GM18508 (cell line): ENCODE data around the gene LIN37.

Source experiments
- ATAC-seq: cut with Tn5 transposase; IDR thresholded peaks from one replicate; pipeline ENCODE4 v1.9.1; 2021; ENCODE audit warnings: moderate number of reproducible peaks; ENCODE audit not compliant: insufficient read depth, unreplicated experiment

LIN37 gene

GRCh38 chr19:35750167-35750566 is 1.8 kb downstream of the LIN37 start:
- no peak for ATAC-seq

- ATAC-seq: no peak
Measured at GRCh38 chr19:35751839-35752745, 3.7 kb downstream of the LIN37 start.

- ATAC-seq: no peak
Measured at GRCh38 chr19:35752746-35753350, 4.5 kb downstream of the LIN37 start.

GRCh38 chr19:35753634-35754369 is 5.4 kb downstream of the LIN37 start:
- no peak for ATAC-seq

- ATAC-seq: no peak
Measured at GRCh38 chr19:35754370-35755130, 6.2 kb downstream of the LIN37 start.

- no peak for ATAC-seq
Measured at GRCh38 chr19:35755131-35755549, 6.8 kb downstream of the LIN37 start.

- ATAC-seq: no peak
Measured at GRCh38 chr19:35755550-35756376, 7.4 kb downstream of the LIN37 start.

GRCh38 chr19:35756377-35757230 is 8.2 kb downstream of the LIN37 start, which contains the start of gene HSPB6:
Gene HSPB6, minus strand, starts transcription at chr19:35757029. Its CDS starts 21 bp downstream, at chr19:35757008.
- ATAC-seq: no peak

- ATAC-seq: no peak
Measured at GRCh38 chr19:35757231-35757748, 8.9 kb downstream of the LIN37 start.

- peak; percentile 87 for ATAC-seq
Measured at GRCh38 chr19:35757749-35758608, 9.6 kb downstream of the LIN37 start, which contains the start of gene PROSER3. Gene PROSER3, plus strand, starts transcription at chr19:35758176. Its CDS starts 40 bp downstream, at chr19:35758216.

GRCh38 chr19:35759697-35760096 is 11.3 kb downstream of the LIN37 start:
- ATAC-seq: no peak

- ATAC-seq: no peak
Measured at GRCh38 chr19:35760711-35761349, 12.5 kb downstream of the LIN37 start.

GRCh38 chr19:35764432-35765315 is 16.3 kb downstream of the LIN37 start:
- ATAC-seq: no peak

- ATAC-seq: no peak
Measured at GRCh38 chr19:35766571-35767104, 18.3 kb downstream of the LIN37 start.

GRCh38 chr19:35767288-35768081 is 19.1 kb downstream of the LIN37 start:
- no peak for ATAC-seq
